ENCODE measurements around the gene ZNF473. TPM values are rescaled to one million over a fixed set of nuclear protein-coding genes. Genes with fewer than 3 reads are reported as not detected.
"Not testable (repeated sequence)": the region's sequence is repeated elsewhere in the genome, so short reads cannot be mapped to it uniquely, and the experiment has no call there.

Gene ZNF473
- total RNA-seq, 1 donor from 2014 or later = 4.7 TPM

GRCh38 chr19:50087153-50087552 lies 61.3 kb downstream of the ZNF473 start:
- not testable (repeated sequence) for H3K4me1 ChIP-seq (ENCODE audit: control insufficient read depth in 3 of 3, insufficient read depth in 3 of 3, low read length in 3 of 3); H3K27me3 ChIP-seq (ENCODE audit: control insufficient read depth in 3 of 3, insufficient read depth in 3 of 3, low read length in 3 of 3); H3K4me3 ChIP-seq (ENCODE audit: low read length in 3 of 3); H3K9ac ChIP-seq (ENCODE audit: low read depth in 1 of 3, low read length in 3 of 3); H3K36me3 ChIP-seq (ENCODE audit: control insufficient read depth in 3 of 3, insufficient read depth in 3 of 3, low read length in 3 of 3); H3K27ac ChIP-seq (ENCODE audit: low read depth, low read length); H3K9me3 ChIP-seq (ENCODE audit: control insufficient read depth in 3 of 3, low read length in 3 of 3)

- H3K27ac ChIP-seq (ENCODE audit: low read depth, low read length); H3K9ac ChIP-seq (ENCODE audit: low read depth in 1 of 3, low read length in 3 of 3); H3K4me3 ChIP-seq (ENCODE audit: low read length in 3 of 3); H3K27me3 ChIP-seq (ENCODE audit: control insufficient read depth in 3 of 3, insufficient read depth in 3 of 3, low read length in 3 of 3); H3K9me3 ChIP-seq (ENCODE audit: control insufficient read depth in 3 of 3, low read length in 3 of 3); H3K36me3 ChIP-seq (ENCODE audit: control insufficient read depth in 3 of 3, insufficient read depth in 3 of 3, low read length in 3 of 3); H3K4me1 ChIP-seq (ENCODE audit: control insufficient read depth in 3 of 3, insufficient read depth in 3 of 3, low read length in 3 of 3): not testable (repeated sequence)
Observed at GRCh38 chr19:50090706-50091105, 64.9 kb downstream of the ZNF473 start.

- not testable (repeated sequence) for H3K4me1 ChIP-seq (ENCODE audit: control insufficient read depth in 3 of 3, insufficient read depth in 3 of 3, low read length in 3 of 3); H3K4me3 ChIP-seq (ENCODE audit: low read length in 3 of 3); H3K36me3 ChIP-seq (ENCODE audit: control insufficient read depth in 3 of 3, insufficient read depth in 3 of 3, low read length in 3 of 3); H3K9ac ChIP-seq (ENCODE audit: low read depth in 1 of 3, low read length in 3 of 3); H3K27me3 ChIP-seq (ENCODE audit: control insufficient read depth in 3 of 3, insufficient read depth in 3 of 3, low read length in 3 of 3); H3K27ac ChIP-seq (ENCODE audit: low read depth, low read length); H3K9me3 ChIP-seq (ENCODE audit: control insufficient read depth in 3 of 3, low read length in 3 of 3)
Observed at GRCh38 chr19:50091786-50092185, 66.0 kb downstream of the ZNF473 start.

GRCh38 chr19:50092597-50092996 lies 66.8 kb downstream of the ZNF473 start:
- H3K4me1 ChIP-seq (ENCODE audit: control insufficient read depth in 3 of 3, insufficient read depth in 3 of 3, low read length in 3 of 3); H3K27me3 ChIP-seq (ENCODE audit: control insufficient read depth in 3 of 3, insufficient read depth in 3 of 3, low read length in 3 of 3); H3K4me3 ChIP-seq (ENCODE audit: low read length in 3 of 3); H3K36me3 ChIP-seq (ENCODE audit: control insufficient read depth in 3 of 3, insufficient read depth in 3 of 3, low read length in 3 of 3); H3K9me3 ChIP-seq (ENCODE audit: control insufficient read depth in 3 of 3, low read length in 3 of 3); H3K9ac ChIP-seq (ENCODE audit: low read depth in 1 of 3, low read length in 3 of 3); H3K27ac ChIP-seq (ENCODE audit: low read depth, low read length): not testable (repeated sequence)

GRCh38 chr19:50097884-50098283 lies 72.1 kb downstream of the ZNF473 start:
- not testable (repeated sequence) for H3K9me3 ChIP-seq (ENCODE audit: control insufficient read depth in 3 of 3, low read length in 3 of 3); H3K27me3 ChIP-seq (ENCODE audit: control insufficient read depth in 3 of 3, insufficient read depth in 3 of 3, low read length in 3 of 3); H3K9ac ChIP-seq (ENCODE audit: low read depth in 1 of 3, low read length in 3 of 3); H3K4me1 ChIP-seq (ENCODE audit: control insufficient read depth in 3 of 3, insufficient read depth in 3 of 3, low read length in 3 of 3); H3K27ac ChIP-seq (ENCODE audit: low read depth, low read length); H3K36me3 ChIP-seq (ENCODE audit: control insufficient read depth in 3 of 3, insufficient read depth in 3 of 3, low read length in 3 of 3); H3K4me3 ChIP-seq (ENCODE audit: low read length in 3 of 3)

GRCh38 chr19:50098892-50099291 lies 73.1 kb downstream of the ZNF473 start:
- H3K9ac ChIP-seq (ENCODE audit: low read depth in 1 of 3, low read length in 3 of 3); H3K27me3 ChIP-seq (ENCODE audit: control insufficient read depth in 3 of 3, insufficient read depth in 3 of 3, low read length in 3 of 3); H3K9me3 ChIP-seq (ENCODE audit: control insufficient read depth in 3 of 3, low read length in 3 of 3); H3K36me3 ChIP-seq (ENCODE audit: control insufficient read depth in 3 of 3, insufficient read depth in 3 of 3, low read length in 3 of 3); H3K4me1 ChIP-seq (ENCODE audit: control insufficient read depth in 3 of 3, insufficient read depth in 3 of 3, low read length in 3 of 3); H3K4me3 ChIP-seq (ENCODE audit: low read length in 3 of 3); H3K27ac ChIP-seq (ENCODE audit: low read depth, low read length): not testable (repeated sequence)

- not testable (repeated sequence) for H3K4me3 ChIP-seq (ENCODE audit: low read length in 3 of 3); H3K27me3 ChIP-seq (ENCODE audit: control insufficient read depth in 3 of 3, insufficient read depth in 3 of 3, low read length in 3 of 3); H3K4me1 ChIP-seq (ENCODE audit: control insufficient read depth in 3 of 3, insufficient read depth in 3 of 3, low read length in 3 of 3); H3K9ac ChIP-seq (ENCODE audit: low read depth in 1 of 3, low read length in 3 of 3); H3K9me3 ChIP-seq (ENCODE audit: control insufficient read depth in 3 of 3, low read length in 3 of 3); H3K27ac ChIP-seq (ENCODE audit: low read depth, low read length); H3K36me3 ChIP-seq (ENCODE audit: control insufficient read depth in 3 of 3, insufficient read depth in 3 of 3, low read length in 3 of 3)
Observed at GRCh38 chr19:50099696-50100095, 73.9 kb downstream of the ZNF473 start.

GRCh38 chr19:50100946-50101345 lies 75.1 kb downstream of the ZNF473 start:
- not testable (repeated sequence) for H3K4me1 ChIP-seq (ENCODE audit: control insufficient read depth in 3 of 3, insufficient read depth in 3 of 3, low read length in 3 of 3); H3K9me3 ChIP-seq (ENCODE audit: control insufficient read depth in 3 of 3, low read length in 3 of 3); H3K9ac ChIP-seq (ENCODE audit: low read depth in 1 of 3, low read length in 3 of 3); H3K27ac ChIP-seq (ENCODE audit: low read depth, low read length); H3K36me3 ChIP-seq (ENCODE audit: control insufficient read depth in 3 of 3, insufficient read depth in 3 of 3, low read length in 3 of 3); H3K4me3 ChIP-seq (ENCODE audit: low read length in 3 of 3); H3K27me3 ChIP-seq (ENCODE audit: control insufficient read depth in 3 of 3, insufficient read depth in 3 of 3, low read length in 3 of 3)

Other genes starting within 250 kb of the ZNF473 start
- gene FUZ, start 212.7 kb upstream of the ZNF473 start, total RNA-seq = 12.5 TPM
- 11.0 TPM for gene MED25, start 207.7 kb upstream of the ZNF473 start, total RNA-seq
- gene PTOV1, start 174.8 kb upstream of the ZNF473 start, total RNA-seq = 63.7 TPM
- gene PNKP, start 158.4 kb upstream of the ZNF473 start, total RNA-seq = 17.2 TPM
- 3.1 TPM for gene AKT1S1, start 148.7 kb upstream of the ZNF473 start, total RNA-seq
- gene TBC1D17, start 148.3 kb upstream of the ZNF473 start, total RNA-seq = 7.3 TPM
- 0.52 TPM for gene IL4I1, start 129.1 kb upstream of the ZNF473 start, total RNA-seq
- gene ATF5, start 96.8 kb upstream of the ZNF473 start, total RNA-seq = 2.1 TPM
- 16.2 TPM for gene NUP62, start 96.5 kb upstream of the ZNF473 start, total RNA-seq
- 1.6 TPM for gene SIGLEC11, start 64.8 kb upstream of the ZNF473 start, total RNA-seq
- 8.9 TPM for gene VRK3, start 633 bp upstream of the ZNF473 start, total RNA-seq
- gene IZUMO2, start 137.3 kb downstream of the ZNF473 start, total RNA-seq = not detected
- gene MYH14, start 177.6 kb downstream of the ZNF473 start, total RNA-seq = 30.3 TPM

All from skeletal muscle tissue (tissue), 4 donors.